Peyer's patch (tissue), 4 donors: ENCODE results near the gene LRRC46.

ENCODE experiments used
- POLR2A ChIP-seq, 2 donors: fragments of 450-650 bp; IDR thresholded peaks; one replicate each; pipeline ENCODE4 v1.5.1; 2017; ENCODE audit warnings: antibody characterized with exemption in 2 of 2, mild to moderate bottlenecking in 2 of 2, moderate library complexity in 2 of 2
- TF ChIP-seq, protein P1 (sequence below), 6 experiments: fragments of 450-650 bp in 4 of 6; fragments of 200-600 bp in 2 of 6; sonication (generic) in 1 of 6; IDR thresholded peaks; one replicate each; pipeline ENCODE4 v1.5.1; 2017 to 2019; ENCODE audit warnings: antibody characterized with exemption in 6 of 6, mild to moderate bottlenecking in 3 of 6, moderate library complexity in 1 of 6

GRCh38 chr17:47872651-47873161 lies 41.2 kb downstream of the LRRC46 start:
- no peak for TF ChIP-seq POLR2A (IDR thresholded peaks at IDR 0.05)
- TF ChIP-seq, protein P1, sequence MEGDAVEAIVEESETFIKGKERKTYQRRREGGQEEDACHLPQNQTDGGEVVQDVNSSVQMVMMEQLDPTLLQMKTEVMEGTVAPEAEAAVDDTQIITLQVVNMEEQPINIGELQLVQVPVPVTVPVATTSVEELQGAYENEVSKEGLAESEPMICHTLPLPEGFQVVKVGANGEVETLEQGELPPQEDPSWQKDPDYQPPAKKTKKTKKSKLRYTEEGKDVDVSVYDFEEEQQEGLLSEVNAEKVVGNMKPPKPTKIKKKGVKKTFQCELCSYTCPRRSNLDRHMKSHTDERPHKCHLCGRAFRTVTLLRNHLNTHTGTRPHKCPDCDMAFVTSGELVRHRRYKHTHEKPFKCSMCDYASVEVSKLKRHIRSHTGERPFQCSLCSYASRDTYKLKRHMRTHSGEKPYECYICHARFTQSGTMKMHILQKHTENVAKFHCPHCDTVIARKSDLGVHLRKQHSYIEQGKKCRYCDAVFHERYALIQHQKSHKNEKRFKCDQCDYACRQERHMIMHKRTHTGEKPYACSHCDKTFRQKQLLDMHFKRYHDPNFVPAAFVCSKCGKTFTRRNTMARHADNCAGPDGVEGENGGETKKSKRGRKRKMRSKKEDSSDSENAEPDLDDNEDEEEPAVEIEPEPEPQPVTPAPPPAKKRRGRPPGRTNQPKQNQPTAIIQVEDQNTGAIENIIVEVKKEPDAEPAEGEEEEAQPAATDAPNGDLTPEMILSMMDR (IDR thresholded peaks at IDR 0.05), result no peak
